Naive B cell (primary cell): ENCODE measurements around the gene SMARCB1. TPM values are rescaled to one million over a fixed set of nuclear protein-coding genes. Genes with fewer than 3 reads are reported as not detected.

ENCODE experiments used
- ATAC-seq, 2 donors: fragments of 150-1000 bp; cut with Tn5 transposase; 2 replicates each; pipeline ENCODE4 v1.10.0; 2021; ENCODE audit warnings: low read depth in 2 of 2, mild to moderate bottlenecking in 2 of 2, moderate library complexity in 2 of 2
- DNase-seq: peaks from one replicate; pipeline ENCODE4 v3.0.0; 2022
- H3K27ac Mint-ChIP-seq, 6 donors: one replicate each; pipeline ENCODE4 v1.8.0; 2020 to 2022; ENCODE audit warnings: mild to moderate bottlenecking in 6 of 6, mixed read lengths in 6 of 6, moderate library complexity in 5 of 6, inconsistent platforms in 2 of 6
- H3K27me3 Mint-ChIP-seq, 3 donors: one replicate each; pipeline ENCODE4 v1.8.0; 2021 to 2022; ENCODE audit warnings: mixed read lengths in 3 of 3, mild to moderate bottlenecking in 1 of 3
- H3K36me3 Mint-ChIP-seq, 2 donors: one replicate each; pipeline ENCODE4 v1.8.0; 2020 to 2022; ENCODE audit warnings: mixed read lengths in 2 of 2, inconsistent platforms in 1 of 2, mild to moderate bottlenecking in 1 of 2
- H3K4me1 Mint-ChIP-seq, 3 donors: one replicate each; pipeline ENCODE4 v1.8.0; 2020 to 2022; ENCODE audit warnings: mixed read lengths in 3 of 3, inconsistent platforms in 1 of 3, mild to moderate bottlenecking in 1 of 3, moderate library complexity in 1 of 3
- H3K4me3 Mint-ChIP-seq, 8 donors: one replicate each; pipeline ENCODE4 v1.8.0; 2020 to 2022; ENCODE audit warnings: mild to moderate bottlenecking in 8 of 8, mixed read lengths in 8 of 8, moderate library complexity in 8 of 8, inconsistent platforms in 2 of 8
- H3K9me3 Mint-ChIP-seq, 7 donors: one replicate each; pipeline ENCODE4 v1.8.0; 2020 to 2022; ENCODE audit warnings: mixed read lengths in 7 of 7, mild to moderate bottlenecking in 5 of 7, inconsistent platforms in 2 of 7, moderate library complexity in 1 of 7
- polyA plus RNA-seq, 6 donors: library from polyadenylated mRNA; unstranded; fragments of 300-500 nt; fragmentation: Illumina TruSeq; gene quantifications; one replicate each; pipeline ENCODE4 v1.2.3, GENCODE V29; 2021; ENCODE audit warnings: low read depth in 6 of 6

Gene SMARCB1
- polyA plus RNA-seq, 6 donors from 2014 or later: 73.0 to 90.9 (median 78.1) TPM

- Mint-ChIP-seq H3K4me3 (peak overlapping the region in 7 of 8 donors; percentile 4 to 86 (median 54)), H3K36me3 (no peaks in the 10 kb centered on the region), H3K27ac (peak overlapping the region in 4 of 6 donors; percentile 54 to 96 (median 92)), H3K4me1 (peaks cover 45 to 74% (median 64%) of the 10 kb centered on the region in 3 donors), H3K27me3 (no peaks in the 10 kb centered on the region), H3K9me3 (no peaks in the 10 kb centered on the region)
- DNase-seq (no peak), ATAC-seq (no peak)
These were observed 58.7 kb downstream of the SMARCB1 start for GRCh38 chr22:23845265-23846080.

- ATAC-seq: no peak
- Mint-ChIP-seq H3K9me3 (no peaks in the 10 kb centered on the region), H3K4me3 (peak overlapping the region in 4 of 8 donors; percentile 4 to 86 (median 60)), H3K4me1 (peaks cover 44 to 71% (median 61%) of the 10 kb centered on the region in 3 donors), H3K27ac (peak overlapping the region in 4 of 6 donors; percentile 54 to 96 (median 76)), H3K36me3 (no peaks in the 10 kb centered on the region), H3K27me3 (no peaks in the 10 kb centered on the region)
- no peak for DNase-seq
These were observed 59.3 kb downstream of the SMARCB1 start for GRCh38 chr22:23846081-23846469.

GRCh38 chr22:23847310-23847920 lies 60.6 kb downstream of the SMARCB1 start:
- no peaks in the 10 kb centered on the region for H3K27me3 Mint-ChIP-seq
- no peaks in the 10 kb centered on the region for H3K36me3 Mint-ChIP-seq
- H3K4me1 Mint-ChIP-seq: peaks cover 38 to 67% (median 51%) of the 10 kb centered on the region in 3 donors
- peak overlapping the region in 3 of 6 donors; percentile 15 to 96 (median 36) for H3K27ac Mint-ChIP-seq
- no peak for DNase-seq
- H3K4me3 Mint-ChIP-seq: peak overlapping the region in 3 of 8 donors; percentile 44 to 59 (median 58)
- ATAC-seq: no peak
- no peaks in the 10 kb centered on the region for H3K9me3 Mint-ChIP-seq

GRCh38 chr22:23847991-23848864 lies 61.5 kb downstream of the SMARCB1 start:
- H3K9me3 Mint-ChIP-seq: no peaks in the 10 kb centered on the region
- ATAC-seq (no peak), DNase-seq (no peak)
- no peaks in the 10 kb centered on the region for H3K27me3 Mint-ChIP-seq
- H3K36me3 Mint-ChIP-seq: no peaks in the 10 kb centered on the region
- peaks cover 32 to 60% (median 44%) of the 10 kb centered on the region in 3 donors for H3K4me1 Mint-ChIP-seq
- H3K27ac Mint-ChIP-seq: peak overlapping the region in 2 of 6 donors; percentile 41 to 64
- peak overlapping the region in 2 of 8 donors; percentile 41 to 58 for H3K4me3 Mint-ChIP-seq

GRCh38 chr22:23849009-23850006 lies 62.5 kb downstream of the SMARCB1 start:
- no peaks in the 10 kb centered on the region for H3K36me3 Mint-ChIP-seq
- ATAC-seq (peak; percentile 85 to 94), DNase-seq (peak; percentile 87)
- H3K4me1 Mint-ChIP-seq: peaks cover 27 to 53% (median 39%) of the 10 kb centered on the region in 3 donors
- H3K27ac Mint-ChIP-seq: peak overlapping the region in 1 of 6 donors; percentile 10
- H3K27me3 Mint-ChIP-seq: no peaks in the 10 kb centered on the region
- peak overlapping the region; percentile 9 to 80 (median 48) for H3K4me3 Mint-ChIP-seq
- H3K9me3 Mint-ChIP-seq: no peaks in the 10 kb centered on the region

GRCh38 chr22:23850136-23850611 lies 63.4 kb downstream of the SMARCB1 start:
- peaks cover 18 to 44% (median 31%) of the 10 kb centered on the region in 3 donors for H3K4me1 Mint-ChIP-seq
- peak overlapping the region in 2 of 6 donors; percentile 59 to 79 for H3K27ac Mint-ChIP-seq
- H3K36me3 Mint-ChIP-seq: no peaks in the 10 kb centered on the region

GRCh38 chr22:23856721-23857605 lies 70.2 kb downstream of the SMARCB1 start:
- Mint-ChIP-seq H3K36me3 (no peaks in the 10 kb centered on the region), H3K27ac (peak overlapping the region; percentile 94 to 98 (median 96)), H3K4me1 (peaks cover 19 to 25% (median 23%) of the 10 kb centered on the region in 3 donors), H3K4me3 (peak overlapping the region; percentile 94 to 97 (median 96)), H3K27me3 (no peaks in the 10 kb centered on the region), H3K9me3 (no peaks in the 10 kb centered on the region)
- peak; percentile 37 to 38 for ATAC-seq
- DNase-seq: peak; percentile 38

More at GRCh38 chr22:23850136-23850611, 63.4 kb downstream of the SMARCB1 start:
- H3K4me3 Mint-ChIP-seq: peak overlapping the region in 7 of 8 donors; percentile 25 to 72 (median 52)
- no peaks in the 10 kb centered on the region for H3K27me3 Mint-ChIP-seq
- DNase-seq (no peak), ATAC-seq (no peak)
- no peaks in the 10 kb centered on the region for H3K9me3 Mint-ChIP-seq

- peak; percentile 94 for ATAC-seq
These were observed 71.1 kb downstream of the SMARCB1 start, which contains the start of gene SLC2A11 for GRCh38 chr22:23857606-23858483. Gene SLC2A11, plus strand, starts transcription at chr22:23857875. Its CDS starts 125 bp downstream, at chr22:23858000.

GRCh38 chr22:23858484-23858815 lies 71.7 kb downstream of the SMARCB1 start:
- Mint-ChIP-seq H3K36me3 (peaks cover 0 to 8% of the 10 kb centered on the region in 2 donors), H3K27me3 (no peaks in the 10 kb centered on the region), H3K4me3 (peak overlapping the region; percentile 94 to 97 (median 96)), H3K27ac (peak overlapping the region; percentile 94 to 98 (median 96)), H3K4me1 (peaks cover 23 to 33% (median 33%) of the 10 kb centered on the region in 3 donors), H3K9me3 (no peaks in the 10 kb centered on the region)
- DNase-seq (no peak), ATAC-seq (no peak)

More at GRCh38 chr22:23857606-23858483, 71.1 kb downstream of the SMARCB1 start, which contains the start of gene SLC2A11:
- peak; percentile 96 for DNase-seq
- Mint-ChIP-seq H3K27ac (peak within 1 kb of the TSS; percentile 94 to 98 (median 96)), H3K36me3 (peaks cover 0 to 2% of the 10 kb centered on the region in 2 donors), H3K9me3 (no peaks in the 10 kb centered on the region), H3K27me3 (no peaks in the 10 kb centered on the region), H3K4me1 (peaks cover 19 to 30% (median 28%) of the 10 kb centered on the region in 3 donors), H3K4me3 (peak within 1 kb of the TSS; percentile 94 to 97 (median 96))

- Mint-ChIP-seq H3K4me3 (peak overlapping the region; percentile 29 to 97 (median 96)), H3K27ac (peak overlapping the region in 2 of 6 donors; percentile 82 to 94), H3K9me3 (no peaks in the 10 kb centered on the region), H3K27me3 (no peaks in the 10 kb centered on the region), H3K4me1 (peaks cover 23 to 38% (median 33%) of the 10 kb centered on the region in 3 donors), H3K36me3 (peaks cover 0 to 8% of the 10 kb centered on the region in 2 donors)
- ATAC-seq: no peak
- no peak for DNase-seq
These were observed 72.4 kb downstream of the SMARCB1 start for GRCh38 chr22:23859201-23859600.
